NCI-H1105 treated with DMSO at 0.1 percent for 48 hours (cell line): ENCODE results near the gene CARD19.

ENCODE experiments used
- DNase-seq: peaks from one replicate; lab custom pipeline; 2025; lab: John Stamatoyannopoulos, UW

Gene CARD19

GRCh38 chr9:93096131-93096802 is at the start of gene CARD19:
CARD19 (plus strand) TSS chr9:93096217; CDS start chr9:93096346, 129 bp downstream.
- DNase-seq = peak; percentile 20

- no peak for DNase-seq
Measured at GRCh38 chr9:93048566-93049448, 47.2 kb upstream of the CARD19 start.

GRCh38 chr9:93049491-93049890 is 46.5 kb upstream of the CARD19 start:
- DNase-seq = no peak

GRCh38 chr9:93050231-93050630 is 45.8 kb upstream of the CARD19 start:
- DNase-seq = no peak

GRCh38 chr9:93051680-93052089 is 44.3 kb upstream of the CARD19 start:
- DNase-seq = no peak

- DNase-seq = peak; percentile 25
Measured at GRCh38 chr9:93052791-93053540, 43.1 kb upstream of the CARD19 start.

- DNase-seq = no peak
Measured at GRCh38 chr9:93053781-93054331, 42.2 kb upstream of the CARD19 start.

GRCh38 chr9:93054758-93055704 is 41.0 kb upstream of the CARD19 start:
- DNase-seq = no peak

- no peak for DNase-seq
Measured at GRCh38 chr9:93057042-93057702, 38.8 kb upstream of the CARD19 start.

- DNase-seq = no peak
Measured at GRCh38 chr9:93057703-93058354, 38.2 kb upstream of the CARD19 start.

GRCh38 chr9:93058355-93059010 is 37.5 kb upstream of the CARD19 start, which contains the start of gene SUSD3:
SUSD3 (plus strand) TSS chr9:93058701; CDS start chr9:93058743, 42 bp downstream.
- no peak for DNase-seq

- DNase-seq = no peak
Measured at GRCh38 chr9:93059011-93059714, 36.9 kb upstream of the CARD19 start.

- no peak for DNase-seq
Measured at GRCh38 chr9:93059715-93060578, 36.1 kb upstream of the CARD19 start.

GRCh38 chr9:93060746-93061259 is 35.2 kb upstream of the CARD19 start:
- no peak for DNase-seq

GRCh38 chr9:93061260-93061751 is 34.7 kb upstream of the CARD19 start:
- DNase-seq = no peak

GRCh38 chr9:93061791-93062763 is 33.9 kb upstream of the CARD19 start:
- no peak for DNase-seq
